ENCODE data around the gene MAP3K20. TPM values are rescaled to one million over a fixed set of nuclear protein-coding genes. Genes with fewer than 3 reads are reported as not detected.

MAP3K20 gene
- total and polyA plus RNA-seq, 10 of the 15 experiments (the other 5 are each of a cell fraction or from before 2014, with no cell fraction given), result 0.04 to 5.6 (median 2.3) TPM

GRCh38 chr2:173054466-173054865 is 21.2 kb upstream of the MAP3K20 start:
- in situ Hi-C loops (cut with MboI), result no loop called here
- WGBS (ENCODE audit: insufficient coverage, insufficient replicate concordance, low lambda C conversion rate, missing lambda C conversion rate), result 96% methylated on average over 3 of the region's 3 CpGs
- SMC1A ChIA-PET (ENCODE audit: uncharacterized antibody, unreplicated experiment), result no interaction called here
- ATAC-seq (no peak), DNase-seq (ENCODE audit: low read depth, low spot score) (no peak), FAIRE-seq (no peak)
- CTCF ChIA-PET, result no interaction called here
- H3K79me2 ChIP-seq (ENCODE audit: control insufficient read depth, insufficient read depth, low read length), result no peaks in the 10 kb centered on the region
- H3K4me2 ChIP-seq (ENCODE audit: control insufficient read depth, insufficient read depth), result no peak overlapping the region
- POLR2A ChIA-PET, result no interaction called here
- intact Hi-C loops (cut with micrococcal nuclease; ENCODE audit: unreplicated experiment), result no loop called here
- TF ChIP-seq CREM (IDR thresholded peaks at IDR 0.05; ENCODE audit: low read depth) (no peak), ZNF274 (IDR thresholded peaks at IDR 0.05; ENCODE audit: insufficient read depth, insufficient read length) (no peak)
- TF ChIP-seq, protein P1, sequence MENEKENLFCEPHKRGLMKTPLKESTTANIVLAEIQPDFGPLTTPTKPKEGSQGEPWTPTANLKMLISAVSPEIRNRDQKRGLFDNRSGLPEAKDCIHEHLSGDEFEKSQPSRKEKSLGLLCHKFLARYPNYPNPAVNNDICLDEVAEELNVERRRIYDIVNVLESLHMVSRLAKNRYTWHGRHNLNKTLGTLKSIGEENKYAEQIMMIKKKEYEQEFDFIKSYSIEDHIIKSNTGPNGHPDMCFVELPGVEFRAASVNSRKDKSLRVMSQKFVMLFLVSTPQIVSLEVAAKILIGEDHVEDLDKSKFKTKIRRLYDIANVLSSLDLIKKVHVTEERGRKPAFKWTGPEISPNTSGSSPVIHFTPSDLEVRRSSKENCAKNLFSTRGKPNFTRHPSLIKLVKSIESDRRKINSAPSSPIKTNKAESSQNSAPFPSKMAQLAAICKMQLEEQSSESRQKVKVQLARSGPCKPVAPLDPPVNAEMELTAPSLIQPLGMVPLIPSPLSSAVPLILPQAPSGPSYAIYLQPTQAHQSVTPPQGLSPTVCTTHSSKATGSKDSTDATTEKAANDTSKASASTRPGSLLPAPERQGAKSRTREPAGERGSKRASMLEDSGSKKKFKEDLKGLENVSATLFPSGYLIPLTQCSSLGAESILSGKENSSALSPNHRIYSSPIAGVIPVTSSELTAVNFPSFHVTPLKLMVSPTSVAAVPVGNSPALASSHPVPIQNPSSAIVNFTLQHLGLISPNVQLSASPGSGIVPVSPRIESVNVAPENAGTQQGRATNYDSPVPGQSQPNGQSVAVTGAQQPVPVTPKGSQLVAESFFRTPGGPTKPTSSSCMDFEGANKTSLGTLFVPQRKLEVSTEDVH (IDR thresholded peaks at IDR 0.05; ENCODE audit: low read depth, partially characterized antibody), result no peak
- RAD21 ChIA-PET (ENCODE audit: unreplicated experiment), result no interaction called here
- H3K4me3 ChIP-seq, result no peak overlapping the region
- H4K20me1 ChIP-seq (ENCODE audit: control insufficient read depth, insufficient read depth), result no peaks in the 10 kb centered on the region
- no peaks in the 10 kb centered on the region for H3K4me1 ChIP-seq (ENCODE audit: control insufficient read depth, insufficient read depth, low read length)
- H3K27me3 ChIP-seq (replicated peaks in 1 of 2; ENCODE audit: control insufficient read depth in 2 of 2, insufficient read depth in 2 of 2, low read length in 1 of 2), result peaks cover 0 to 2% of the 10 kb centered on the region in 2 experiments; a peak in 1 of 4 replicates
- H3K36me3 ChIP-seq (ENCODE audit: control insufficient read depth in 2 of 2, insufficient read depth in 2 of 2, low read length in 1 of 2), result no peaks in the 10 kb centered on the region
- no peak overlapping the region for H3K27ac ChIP-seq (ENCODE audit: control insufficient read depth, insufficient read depth)
- H3K9ac ChIP-seq (ENCODE audit: control insufficient read depth, insufficient read depth, low read length), result no peak overlapping the region
- H3K9me3 ChIP-seq (replicated peaks; ENCODE audit: control insufficient read depth, insufficient read depth, low read length), result no peaks in the 10 kb centered on the region
- no peak overlapping the region for H2AFZ ChIP-seq (ENCODE audit: control insufficient read depth, low read depth, low read length)
- no TSS peak for BruUV-seq (replicated peaks)

GRCh38 chr2:173056705-173057364 is 18.8 kb upstream of the MAP3K20 start:
- ChIA-PET POLR2A (no interaction called here), RAD21 (ENCODE audit: unreplicated experiment) (no interaction called here), CTCF (no interaction called here), SMC1A (ENCODE audit: uncharacterized antibody, unreplicated experiment) (interaction anchor here (1.1 kb wide), 1 partner anchor 29 kb away, joined by 3 read pairs; no protein-coding TSS in a partner anchor)
- intact Hi-C loops (cut with micrococcal nuclease; ENCODE audit: unreplicated experiment) (no loop called here), in situ Hi-C loops (cut with MboI) (no loop called here)
- no peaks in the 10 kb centered on the region for H3K4me1 ChIP-seq (ENCODE audit: control insufficient read depth, insufficient read depth, low read length)
- ATAC-seq, result no peak
- no peaks in the 10 kb centered on the region for H3K79me2 ChIP-seq (ENCODE audit: control insufficient read depth, insufficient read depth, low read length)
- H2AFZ ChIP-seq (ENCODE audit: control insufficient read depth, low read depth, low read length), result no peak overlapping the region
- DNase-seq (ENCODE audit: low read depth, low spot score), result no peak
- H3K9me3 ChIP-seq (replicated peaks; ENCODE audit: control insufficient read depth, insufficient read depth, low read length), result no peaks in the 10 kb centered on the region
- no peaks in the 10 kb centered on the region for H4K20me1 ChIP-seq (ENCODE audit: control insufficient read depth, insufficient read depth)
- H3K4me2 ChIP-seq (ENCODE audit: control insufficient read depth, insufficient read depth), result no peak overlapping the region
- FAIRE-seq, result no peak
- H3K4me3 ChIP-seq, result no peak overlapping the region
- BruUV-seq (replicated peaks), result no TSS peak
- no peak overlapping the region for H3K9ac ChIP-seq (ENCODE audit: control insufficient read depth, insufficient read depth, low read length)
- no peaks in the 10 kb centered on the region for H3K36me3 ChIP-seq (ENCODE audit: control insufficient read depth in 2 of 2, insufficient read depth in 2 of 2, low read length in 1 of 2)
- H3K27me3 ChIP-seq (replicated peaks in 1 of 2; ENCODE audit: control insufficient read depth in 2 of 2, insufficient read depth in 2 of 2, low read length in 1 of 2), result peaks cover 0 to 2% of the 10 kb centered on the region in 2 experiments; a peak in 1 of 4 replicates
- no peak overlapping the region for H3K27ac ChIP-seq (ENCODE audit: control insufficient read depth, insufficient read depth)
- 59% methylated on average over 4 of the region's 4 CpGs for WGBS (ENCODE audit: insufficient coverage, insufficient replicate concordance, low lambda C conversion rate, missing lambda C conversion rate)
- TF ChIP-seq EP300 (IDR thresholded peaks at IDR 0.05; ENCODE audit: borderline replicate concordance in 1 of 2, control insufficient read depth in 1 of 2, low read depth in 2 of 2, low read length in 2 of 2), result no peak
- TF ChIP-seq TAF1 (IDR thresholded peaks at IDR 0.05; ENCODE audit: borderline replicate concordance, low read depth, low read length), result no peak
- TF ChIP-seq, protein P2, sequence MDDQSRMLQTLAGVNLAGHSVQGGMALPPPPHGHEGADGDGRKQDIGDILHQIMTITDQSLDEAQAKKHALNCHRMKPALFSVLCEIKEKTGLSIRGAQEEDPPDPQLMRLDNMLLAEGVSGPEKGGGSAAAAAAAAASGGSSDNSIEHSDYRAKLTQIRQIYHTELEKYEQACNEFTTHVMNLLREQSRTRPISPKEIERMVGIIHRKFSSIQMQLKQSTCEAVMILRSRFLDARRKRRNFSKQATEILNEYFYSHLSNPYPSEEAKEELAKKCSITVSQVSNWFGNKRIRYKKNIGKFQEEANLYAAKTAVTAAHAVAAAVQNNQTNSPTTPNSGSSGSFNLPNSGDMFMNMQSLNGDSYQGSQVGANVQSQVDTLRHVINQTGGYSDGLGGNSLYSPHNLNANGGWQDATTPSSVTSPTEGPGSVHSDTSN (IDR thresholded peaks at IDR 0.05; ENCODE audit: insufficient replicate concordance, low read depth, low read length), result no peak
- TF ChIP-seq, protein P3, sequence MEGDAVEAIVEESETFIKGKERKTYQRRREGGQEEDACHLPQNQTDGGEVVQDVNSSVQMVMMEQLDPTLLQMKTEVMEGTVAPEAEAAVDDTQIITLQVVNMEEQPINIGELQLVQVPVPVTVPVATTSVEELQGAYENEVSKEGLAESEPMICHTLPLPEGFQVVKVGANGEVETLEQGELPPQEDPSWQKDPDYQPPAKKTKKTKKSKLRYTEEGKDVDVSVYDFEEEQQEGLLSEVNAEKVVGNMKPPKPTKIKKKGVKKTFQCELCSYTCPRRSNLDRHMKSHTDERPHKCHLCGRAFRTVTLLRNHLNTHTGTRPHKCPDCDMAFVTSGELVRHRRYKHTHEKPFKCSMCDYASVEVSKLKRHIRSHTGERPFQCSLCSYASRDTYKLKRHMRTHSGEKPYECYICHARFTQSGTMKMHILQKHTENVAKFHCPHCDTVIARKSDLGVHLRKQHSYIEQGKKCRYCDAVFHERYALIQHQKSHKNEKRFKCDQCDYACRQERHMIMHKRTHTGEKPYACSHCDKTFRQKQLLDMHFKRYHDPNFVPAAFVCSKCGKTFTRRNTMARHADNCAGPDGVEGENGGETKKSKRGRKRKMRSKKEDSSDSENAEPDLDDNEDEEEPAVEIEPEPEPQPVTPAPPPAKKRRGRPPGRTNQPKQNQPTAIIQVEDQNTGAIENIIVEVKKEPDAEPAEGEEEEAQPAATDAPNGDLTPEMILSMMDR (IDR thresholded peaks at IDR 0.05 in 2 of 3, conservative IDR thresholded peaks at IDR 0.05 in 1 of 3; ENCODE audit: control insufficient read depth in 2 of 3, extremely low read depth in 1 of 3, insufficient read depth in 1 of 3, low read depth in 3 of 3, low read length in 3 of 3), result no peak
- TF ChIP-seq CEBPB (IDR thresholded peaks at IDR 0.05; ENCODE audit: borderline replicate concordance in 1 of 2, low read depth in 2 of 2, low read length in 2 of 2), result no peak
